ENCODE results near the gene EPHX1. TPM values are rescaled to one million over a fixed set of nuclear protein-coding genes. Genes with fewer than 3 reads are reported as not detected.
"Not testable (repeated sequence)": the region's sequence is repeated elsewhere in the genome, so short reads cannot be mapped to it uniquely, and the experiment has no call there.

Gene EPHX1
- total RNA-seq, 4 donors from 2014 or later: 56.9 to 114 (median 90.6) TPM

DNA sequence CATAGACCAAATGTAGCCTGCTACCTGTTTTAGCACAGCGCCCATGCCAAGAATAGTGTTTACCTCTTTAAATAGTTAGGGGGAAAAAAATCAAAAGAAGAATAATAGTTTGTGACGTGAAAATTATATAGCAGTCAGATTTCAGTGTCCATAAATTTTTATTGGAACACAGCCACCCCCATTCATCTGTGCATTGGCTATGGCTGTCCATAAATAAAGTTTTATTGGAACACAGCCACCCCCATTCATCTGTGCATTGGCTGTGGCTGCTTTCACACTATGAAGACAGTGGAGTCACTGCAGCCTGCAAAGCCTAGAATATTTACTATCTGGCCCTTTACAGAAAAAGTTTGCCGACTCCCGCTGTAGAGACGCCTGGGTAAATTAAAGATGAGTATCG lies 20.9 kb downstream of the EPHX1 start:
- Histone ChIP-seq H3K27ac (no peak overlapping the region), H3K9me3 (no peaks in the 10 kb centered on the region), H3K27me3 (no peaks in the 10 kb centered on the region), H3K36me3 (peaks cover 0 to 16% (median 8%) of the 10 kb centered on the region in 4 donors), H3K4me1 (peaks cover 0 to 9% (median 0%) of the 10 kb centered on the region in 4 donors), H3K4me3 (no peak overlapping the region)
- TF ChIP-seq EP300 (IDR thresholded peaks at IDR 0.05; ENCODE audit: low read depth): no peak
- TF ChIP-seq POLR2AphosphoS5 (IDR thresholded peaks at IDR 0.05): no peak
- TF ChIP-seq, protein P1, sequence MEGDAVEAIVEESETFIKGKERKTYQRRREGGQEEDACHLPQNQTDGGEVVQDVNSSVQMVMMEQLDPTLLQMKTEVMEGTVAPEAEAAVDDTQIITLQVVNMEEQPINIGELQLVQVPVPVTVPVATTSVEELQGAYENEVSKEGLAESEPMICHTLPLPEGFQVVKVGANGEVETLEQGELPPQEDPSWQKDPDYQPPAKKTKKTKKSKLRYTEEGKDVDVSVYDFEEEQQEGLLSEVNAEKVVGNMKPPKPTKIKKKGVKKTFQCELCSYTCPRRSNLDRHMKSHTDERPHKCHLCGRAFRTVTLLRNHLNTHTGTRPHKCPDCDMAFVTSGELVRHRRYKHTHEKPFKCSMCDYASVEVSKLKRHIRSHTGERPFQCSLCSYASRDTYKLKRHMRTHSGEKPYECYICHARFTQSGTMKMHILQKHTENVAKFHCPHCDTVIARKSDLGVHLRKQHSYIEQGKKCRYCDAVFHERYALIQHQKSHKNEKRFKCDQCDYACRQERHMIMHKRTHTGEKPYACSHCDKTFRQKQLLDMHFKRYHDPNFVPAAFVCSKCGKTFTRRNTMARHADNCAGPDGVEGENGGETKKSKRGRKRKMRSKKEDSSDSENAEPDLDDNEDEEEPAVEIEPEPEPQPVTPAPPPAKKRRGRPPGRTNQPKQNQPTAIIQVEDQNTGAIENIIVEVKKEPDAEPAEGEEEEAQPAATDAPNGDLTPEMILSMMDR (IDR thresholded peaks at IDR 0.05): no peak
- no peak for TF ChIP-seq POLR2A (IDR thresholded peaks at IDR 0.05)
- no peak for DNase-seq
- intact Hi-C loops (cut with DNase I; ENCODE audit: low total_unique reads) (no loop called here), in situ Hi-C loops (cut with MboI; ENCODE audit: low pct_ligation_motif_present in 1 of 4, low pct_unique_long_range_greater_than_20kb in 1 of 4, low sequenced_read_pairs in 3 of 4) (no loop called here)
- WGBS, 2 donors (ENCODE audit: low coverage in 1 of 2): 58 to 90% methylated on average over 2 to 6 of the region's 6 CpGs

DNA sequence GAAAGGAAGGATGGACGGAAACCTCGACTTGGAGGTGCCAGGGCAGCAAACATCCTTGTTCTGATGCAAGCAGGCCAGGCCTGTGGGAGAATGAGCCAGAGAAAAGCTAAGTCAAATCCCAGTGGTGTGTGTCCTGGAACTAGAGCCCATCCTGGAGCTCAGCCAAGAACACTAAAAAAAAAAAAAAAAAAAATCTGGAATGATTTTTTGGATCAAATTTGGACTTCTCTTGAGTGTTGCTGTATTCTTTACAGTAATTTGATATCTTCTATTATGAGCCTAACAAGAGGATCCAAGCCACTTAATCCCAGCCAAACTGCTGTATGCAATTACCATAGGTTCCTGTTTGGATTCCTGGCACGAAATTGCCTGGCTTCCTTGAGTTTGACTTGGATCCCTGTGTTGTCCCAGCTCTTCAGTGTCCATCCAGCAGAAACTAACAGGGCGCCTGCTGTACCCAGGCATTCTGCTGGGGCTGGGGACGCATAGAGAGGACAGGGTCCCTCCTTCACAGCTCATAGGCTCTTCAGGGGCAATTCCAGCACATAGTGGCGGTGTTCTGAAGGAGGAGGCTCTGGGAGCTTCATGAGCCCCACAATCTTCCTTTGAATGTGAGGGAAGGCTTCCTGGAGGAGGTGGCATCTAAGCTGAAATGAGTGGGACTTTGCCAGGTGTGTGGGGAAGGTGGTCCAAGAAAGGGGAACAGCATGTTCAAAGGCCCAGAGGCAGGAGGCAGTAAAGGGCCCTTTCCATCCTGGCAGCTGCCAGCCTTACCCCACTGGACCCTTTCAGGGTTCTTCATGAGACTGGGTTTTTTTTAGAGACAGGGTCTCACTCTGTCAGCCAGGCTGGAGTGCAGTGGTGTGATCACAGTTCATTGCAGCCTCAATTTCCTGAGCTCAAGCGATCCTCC lies 24.7 kb downstream of the EPHX1 start:
- H3K27me3 ChIP-seq: no peaks in the 10 kb centered on the region
- peaks cover 0 to 20% (median 8%) of the 10 kb centered on the region in 4 donors for H3K36me3 ChIP-seq
- WGBS, 2 donors (ENCODE audit: low coverage in 1 of 2): 75 to 80% methylated on average over 1 to 7 of the region's 7 CpGs
- no peak overlapping the region for H3K4me3 ChIP-seq
- intact Hi-C loops (cut with DNase I; ENCODE audit: low total_unique reads): no loop called here
- H3K27ac ChIP-seq: peak overlapping the region; percentile 34 to 68 (median 36)
- DNase-seq: no peak
- H3K9me3 ChIP-seq: no peaks in the 10 kb centered on the region
- H3K4me1 ChIP-seq: peaks cover 0 to 10% (median 0%) of the 10 kb centered on the region in 4 donors
- in situ Hi-C loops (cut with MboI; ENCODE audit: low pct_ligation_motif_present in 1 of 4, low pct_unique_long_range_greater_than_20kb in 1 of 4, low sequenced_read_pairs in 3 of 4): no loop called here
- TF ChIP-seq EP300 (IDR thresholded peaks at IDR 0.05; ENCODE audit: low read depth) (no peak), POLR2AphosphoS5 (IDR thresholded peaks at IDR 0.05) (peak in 2 of 3 donors; percentile 7 to 20)

DNA sequence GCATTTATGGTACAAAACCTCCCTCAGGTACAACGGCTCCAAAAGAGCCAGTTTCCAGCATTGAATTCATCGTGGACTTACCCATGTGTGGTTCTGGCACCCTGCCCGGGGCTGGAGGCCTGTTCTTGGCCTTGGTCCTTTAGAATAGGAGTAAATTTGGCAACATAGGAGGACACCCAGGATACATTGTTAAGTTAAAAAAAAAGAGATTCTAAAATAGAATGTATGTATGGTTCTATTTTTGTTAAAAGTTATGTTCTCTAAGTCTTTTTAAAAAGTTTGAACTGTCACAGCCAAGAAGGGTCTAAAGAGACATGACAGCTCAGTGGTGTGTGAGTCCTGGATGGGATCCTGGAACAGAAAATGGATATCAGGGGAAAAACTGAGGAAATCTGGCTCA lies 25.9 kb downstream of the EPHX1 start:
- DNase-seq: no peak
- in situ Hi-C loops (cut with MboI; ENCODE audit: low pct_ligation_motif_present in 1 of 4, low pct_unique_long_range_greater_than_20kb in 1 of 4, low sequenced_read_pairs in 3 of 4) (no loop called here), intact Hi-C loops (cut with DNase I; ENCODE audit: low total_unique reads) (no loop called here)
- no peak overlapping the region for H3K4me3 ChIP-seq
- WGBS, 2 donors (ENCODE audit: low coverage in 1 of 2): 27 to 31% methylated on average over 2 to 3 of the region's 3 CpGs
- no peaks in the 10 kb centered on the region for H3K27me3 ChIP-seq
- H3K4me1 ChIP-seq: peaks cover 0 to 10% (median 0%) of the 10 kb centered on the region in 4 donors
- peaks cover 0 to 15% (median 7%) of the 10 kb centered on the region in 4 donors for H3K36me3 ChIP-seq
- peak overlapping the region in 1 of 4 donors; percentile 25 for H3K27ac ChIP-seq
- no peak for TF ChIP-seq EP300 (IDR thresholded peaks at IDR 0.05; ENCODE audit: low read depth)
- TF ChIP-seq, protein P1 (IDR thresholded peaks at IDR 0.05): no peak
- no peaks in the 10 kb centered on the region for H3K9me3 ChIP-seq

DNA sequence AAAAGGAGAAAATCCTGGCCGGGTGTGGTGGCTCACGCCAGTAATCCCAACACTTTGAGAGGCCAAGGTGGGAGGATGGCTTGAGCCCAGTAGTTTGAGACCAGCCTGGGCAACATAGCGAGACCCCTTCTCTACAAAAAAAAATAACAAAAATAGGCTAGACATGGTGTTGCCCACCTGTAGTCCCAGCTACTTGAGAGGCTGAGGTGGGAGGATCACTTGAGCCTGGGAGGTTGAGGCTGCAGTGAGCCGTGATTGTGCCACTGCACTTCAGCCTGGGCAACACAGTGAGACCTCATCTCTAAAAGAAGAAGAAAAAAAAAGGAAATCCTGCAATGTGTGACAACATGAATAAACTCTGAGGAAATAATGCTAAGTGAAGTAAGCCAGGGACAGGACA lies 26.4 kb downstream of the EPHX1 start:
- H3K4me1 ChIP-seq; H3K4me3 ChIP-seq; H3K9me3 ChIP-seq; H3K27me3 ChIP-seq; intact Hi-C loops (cut with DNase I; ENCODE audit: low total_unique reads); in situ Hi-C loops (cut with MboI; ENCODE audit: low pct_ligation_motif_present in 1 of 4, low pct_unique_long_range_greater_than_20kb in 1 of 4, low sequenced_read_pairs in 3 of 4); DNase-seq: not testable (repeated sequence)
- WGBS, 2 donors (ENCODE audit: low coverage in 1 of 2): 80 to 86% methylated on average over 4 of the region's 4 CpGs
- peak overlapping the region in 1 of 4 donors; percentile 25 for H3K27ac ChIP-seq
- H3K36me3 ChIP-seq: peaks cover 0 to 15% (median 7%) of the 10 kb centered on the region in 4 donors

DNA sequence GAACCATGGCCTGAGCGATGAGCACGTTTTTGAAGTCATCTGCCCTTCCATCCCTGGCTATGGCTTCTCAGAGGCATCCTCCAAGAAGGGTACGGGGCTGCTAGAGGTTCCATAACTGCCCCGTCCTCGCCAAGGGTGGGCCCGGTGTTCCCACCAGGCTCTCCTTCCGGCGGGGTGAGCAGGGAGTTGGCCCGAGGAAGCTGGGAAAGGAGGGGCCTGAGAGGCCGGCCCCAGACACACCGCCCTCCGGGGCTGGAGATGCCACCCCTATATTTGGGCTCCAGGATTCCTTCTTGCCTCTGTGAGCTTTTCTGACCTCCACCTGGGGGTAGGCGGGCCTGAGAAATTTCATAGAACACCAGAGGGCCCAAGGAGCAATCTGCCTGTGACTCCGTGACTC lies 28.9 kb downstream of the EPHX1 start:
- Histone ChIP-seq H3K4me3 (no peak overlapping the region), H3K4me1 (peaks cover 0 to 10% (median 0%) of the 10 kb centered on the region in 4 donors), H3K9me3 (no peaks in the 10 kb centered on the region), H3K27ac (no peak overlapping the region), H3K27me3 (no peaks in the 10 kb centered on the region), H3K36me3 (peaks cover 0 to 4% (median 0%) of the 10 kb centered on the region in 4 donors)
- in situ Hi-C loops (cut with MboI; ENCODE audit: low pct_ligation_motif_present in 1 of 4, low pct_unique_long_range_greater_than_20kb in 1 of 4, low sequenced_read_pairs in 3 of 4): no loop called here
- intact Hi-C loops (cut with DNase I; ENCODE audit: low total_unique reads): no loop called here
- DNase-seq: no peak
- TF ChIP-seq POLR2AphosphoS5 (IDR thresholded peaks at IDR 0.05): no peak
- WGBS, 2 donors (ENCODE audit: low coverage in 1 of 2): 87% methylated on average over 14 of the region's 14 CpGs; no CpG with 5 or more reads in 1 of the 2 donors

All from transverse colon (tissue), 4 donors.